ENCODE data around the gene CDH26. TPM values are rescaled to one million over a fixed set of nuclear protein-coding genes. Genes with fewer than 3 reads are reported as not detected.

Gene CDH26
- total RNA-seq, 1 donor from 2014 or later, result 0.30 TPM

- intact Hi-C loops (cut with micrococcal nuclease), result loop anchor here (2.0 to 10.0 kb wide), 3 partner anchors 117 to 1064 kb away; partner anchors contain the start of genes FAM217B and PPP1R3D
- peaks cover 38% of the 10 kb centered on the region for H3K4me1 Mint-ChIP-seq (ENCODE audit: low read depth)
- no peaks in the 10 kb centered on the region for H3K36me3 Mint-ChIP-seq (ENCODE audit: low read depth)
- no peak for DNase-seq (ENCODE audit: low spot score)
- H3K4me3 Mint-ChIP-seq (ENCODE audit: low read depth), result peak overlapping the region; percentile 70
- no peaks in the 10 kb centered on the region for H3K9me3 Mint-ChIP-seq
- peaks cover 3% of the 10 kb centered on the region for H3K27me3 Mint-ChIP-seq (ENCODE audit: low read depth)
- H3K27ac Mint-ChIP-seq, result peak overlapping the region; percentile 85
Observed at GRCh38 chr20:60057866-60058807, 99.9 kb downstream of the CDH26 start.

- Mint-ChIP-seq H3K4me3 (ENCODE audit: low read depth) (no peak overlapping the region), H3K9me3 (no peaks in the 10 kb centered on the region), H3K27ac (no peak overlapping the region), H3K27me3 (ENCODE audit: low read depth) (no peaks in the 10 kb centered on the region), H3K4me1 (ENCODE audit: low read depth) (peaks cover 41% of the 10 kb centered on the region), H3K36me3 (ENCODE audit: low read depth) (no peaks in the 10 kb centered on the region)
- DNase-seq (ENCODE audit: low spot score), result no peak
- intact Hi-C loops (cut with micrococcal nuclease), result loop anchor here (5.0 to 10.0 kb wide), 2 partner anchors 206 to 1063 kb away; no protein-coding TSS in a partner anchor
Observed at GRCh38 chr20:60058879-60059278, 100.7 kb downstream of the CDH26 start.

GRCh38 chr20:60060006-60060557 lies 101.9 kb downstream of the CDH26 start:
- Mint-ChIP-seq H3K4me1 (ENCODE audit: low read depth) (peaks cover 38% of the 10 kb centered on the region), H3K9me3 (no peaks in the 10 kb centered on the region), H3K36me3 (ENCODE audit: low read depth) (no peaks in the 10 kb centered on the region), H3K27me3 (ENCODE audit: low read depth) (no peaks in the 10 kb centered on the region), H3K27ac (no peak overlapping the region), H3K4me3 (ENCODE audit: low read depth) (no peak overlapping the region)
- intact Hi-C loops (cut with micrococcal nuclease), result no loop called here
- no peak for DNase-seq (ENCODE audit: low spot score)

GRCh38 chr20:60060593-60060992 lies 102.4 kb downstream of the CDH26 start:
- Mint-ChIP-seq H3K9me3 (no peaks in the 10 kb centered on the region), H3K27me3 (ENCODE audit: low read depth) (no peaks in the 10 kb centered on the region), H3K4me3 (ENCODE audit: low read depth) (no peak overlapping the region), H3K36me3 (ENCODE audit: low read depth) (no peaks in the 10 kb centered on the region), H3K27ac (no peak overlapping the region), H3K4me1 (ENCODE audit: low read depth) (peaks cover 33% of the 10 kb centered on the region)
- intact Hi-C loops (cut with micrococcal nuclease), result no loop called here
- no peak for DNase-seq (ENCODE audit: low spot score)

- H3K9me3 Mint-ChIP-seq, result no peaks in the 10 kb centered on the region
- H3K27me3 Mint-ChIP-seq (ENCODE audit: low read depth), result no peaks in the 10 kb centered on the region
- no peaks in the 10 kb centered on the region for H3K36me3 Mint-ChIP-seq (ENCODE audit: low read depth)
- intact Hi-C loops (cut with micrococcal nuclease), result no loop called here
- H3K4me1 Mint-ChIP-seq (ENCODE audit: low read depth), result peaks cover 14% of the 10 kb centered on the region
- DNase-seq (ENCODE audit: low spot score), result no peak
- no peak overlapping the region for H3K4me3 Mint-ChIP-seq (ENCODE audit: low read depth)
- no peak overlapping the region for H3K27ac Mint-ChIP-seq
Observed at GRCh38 chr20:60062431-60063047, 104.3 kb downstream of the CDH26 start.

GRCh38 chr20:60063048-60063451 lies 104.8 kb downstream of the CDH26 start:
- DNase-seq (ENCODE audit: low spot score), result no peak
- no peaks in the 10 kb centered on the region for H3K9me3 Mint-ChIP-seq
- H3K4me1 Mint-ChIP-seq (ENCODE audit: low read depth), result peaks cover 9% of the 10 kb centered on the region
- H3K36me3 Mint-ChIP-seq (ENCODE audit: low read depth), result no peaks in the 10 kb centered on the region
- no peak overlapping the region for H3K4me3 Mint-ChIP-seq (ENCODE audit: low read depth)
- intact Hi-C loops (cut with micrococcal nuclease), result no loop called here
- no peak overlapping the region for H3K27ac Mint-ChIP-seq
- H3K27me3 Mint-ChIP-seq (ENCODE audit: low read depth), result no peaks in the 10 kb centered on the region

GRCh38 chr20:60063739-60064380 lies 105.6 kb downstream of the CDH26 start:
- DNase-seq (ENCODE audit: low spot score), result no peak
- intact Hi-C loops (cut with micrococcal nuclease), result no loop called here
- peaks cover 5% of the 10 kb centered on the region for H3K4me1 Mint-ChIP-seq (ENCODE audit: low read depth)
- no peak overlapping the region for H3K27ac Mint-ChIP-seq
- H3K27me3 Mint-ChIP-seq (ENCODE audit: low read depth), result no peaks in the 10 kb centered on the region
- no peaks in the 10 kb centered on the region for H3K9me3 Mint-ChIP-seq
- H3K36me3 Mint-ChIP-seq (ENCODE audit: low read depth), result no peaks in the 10 kb centered on the region
- H3K4me3 Mint-ChIP-seq (ENCODE audit: low read depth), result no peak overlapping the region

Other genes with a start within 250 kb of the CDH26 start
- gene SYCP2, start 24.8 kb upstream of the CDH26 start, total RNA-seq, result 4.6 and 4.9 TPM in 2 replicates
- 6.4 and 6.6 TPM in 2 replicates for gene PPP1R3D, start 18.1 kb upstream of the CDH26 start, total RNA-seq
- gene FAM217B, start 18.0 kb upstream of the CDH26 start, total RNA-seq, result 27.8 and 28.8 TPM in 2 replicates